Tibial nerve (tissue), 3 donors: ENCODE measurements around the gene FBLN2.

ENCODE experiments used
- POLR2A ChIP-seq, 2 donors: fragments of 450-650 bp; IDR thresholded peaks; one replicate each; pipeline ENCODE4 v1.6.1; 2017; ENCODE audit warnings: antibody characterized with exemption in 2 of 2, mild to moderate bottlenecking in 2 of 2, moderate library complexity in 2 of 2
- TF ChIP-seq, protein P1 (sequence below), 5 experiments: fragments of 200-600 bp in 3 of 5; fragments of 450-650 bp in 2 of 5; sonication (generic) in 3 of 5; IDR thresholded peaks; one replicate each; pipeline ENCODE4 v1.5.1; 2016 to 2019; ENCODE audit warnings: antibody characterized with exemption in 5 of 5, mild to moderate bottlenecking in 3 of 5, moderate library complexity in 2 of 5

DNA sequence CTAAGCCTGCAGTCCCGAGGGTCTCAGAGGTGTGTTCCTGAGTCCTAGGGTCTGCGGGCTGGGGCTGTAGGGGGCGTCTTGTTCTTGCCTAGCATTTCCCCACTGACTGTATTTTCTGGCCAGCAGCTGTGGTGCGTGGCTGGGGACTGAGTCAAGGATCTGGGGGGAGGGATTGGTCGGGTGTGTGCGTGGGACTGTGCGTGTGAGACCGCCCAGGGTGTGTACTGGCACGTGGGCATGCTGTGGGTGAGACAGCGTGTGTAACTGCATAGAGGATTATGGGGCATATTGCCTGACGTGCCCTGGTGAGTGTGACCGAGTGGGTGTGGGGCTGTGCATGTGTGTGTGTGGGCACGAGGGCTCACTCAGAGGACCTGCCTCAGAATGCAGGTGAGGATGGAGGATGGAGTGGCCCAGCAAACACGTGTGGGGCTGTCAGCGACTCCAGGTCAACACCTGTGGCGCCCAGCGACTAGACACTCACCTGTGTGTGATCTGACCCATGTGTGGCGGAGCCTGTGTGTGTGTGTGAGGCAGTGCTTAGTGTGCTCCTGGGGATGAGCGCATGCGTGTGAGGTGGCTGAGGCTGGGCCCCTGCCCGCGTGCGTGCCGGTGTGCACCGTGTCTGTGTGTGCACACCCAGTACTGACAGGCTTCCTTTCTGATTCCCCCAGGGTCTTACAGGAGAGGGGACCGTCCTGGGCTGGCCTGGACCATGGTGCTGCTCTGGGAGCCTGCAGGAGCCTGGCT is 20.9 kb downstream of the FBLN2 start:
- TF ChIP-seq, protein P1, sequence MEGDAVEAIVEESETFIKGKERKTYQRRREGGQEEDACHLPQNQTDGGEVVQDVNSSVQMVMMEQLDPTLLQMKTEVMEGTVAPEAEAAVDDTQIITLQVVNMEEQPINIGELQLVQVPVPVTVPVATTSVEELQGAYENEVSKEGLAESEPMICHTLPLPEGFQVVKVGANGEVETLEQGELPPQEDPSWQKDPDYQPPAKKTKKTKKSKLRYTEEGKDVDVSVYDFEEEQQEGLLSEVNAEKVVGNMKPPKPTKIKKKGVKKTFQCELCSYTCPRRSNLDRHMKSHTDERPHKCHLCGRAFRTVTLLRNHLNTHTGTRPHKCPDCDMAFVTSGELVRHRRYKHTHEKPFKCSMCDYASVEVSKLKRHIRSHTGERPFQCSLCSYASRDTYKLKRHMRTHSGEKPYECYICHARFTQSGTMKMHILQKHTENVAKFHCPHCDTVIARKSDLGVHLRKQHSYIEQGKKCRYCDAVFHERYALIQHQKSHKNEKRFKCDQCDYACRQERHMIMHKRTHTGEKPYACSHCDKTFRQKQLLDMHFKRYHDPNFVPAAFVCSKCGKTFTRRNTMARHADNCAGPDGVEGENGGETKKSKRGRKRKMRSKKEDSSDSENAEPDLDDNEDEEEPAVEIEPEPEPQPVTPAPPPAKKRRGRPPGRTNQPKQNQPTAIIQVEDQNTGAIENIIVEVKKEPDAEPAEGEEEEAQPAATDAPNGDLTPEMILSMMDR (IDR thresholded peaks at IDR 0.05), result no peak
- TF ChIP-seq POLR2A (IDR thresholded peaks at IDR 0.05), result no peak
